HG03469 (cell line): ENCODE data around the gene ALDH5A1.
A peak's percentile ranks its signal among the peaks of the same experiment; 100 is the strongest.

Experiments
- ATAC-seq: cut with Tn5 transposase; IDR thresholded peaks from one replicate; pipeline ENCODE4 v1.9.1; 2021; ENCODE audit warnings: mild to moderate bottlenecking, moderate library complexity, moderate number of reproducible peaks; ENCODE audit not compliant: unreplicated experiment

Gene ALDH5A1

DNA sequence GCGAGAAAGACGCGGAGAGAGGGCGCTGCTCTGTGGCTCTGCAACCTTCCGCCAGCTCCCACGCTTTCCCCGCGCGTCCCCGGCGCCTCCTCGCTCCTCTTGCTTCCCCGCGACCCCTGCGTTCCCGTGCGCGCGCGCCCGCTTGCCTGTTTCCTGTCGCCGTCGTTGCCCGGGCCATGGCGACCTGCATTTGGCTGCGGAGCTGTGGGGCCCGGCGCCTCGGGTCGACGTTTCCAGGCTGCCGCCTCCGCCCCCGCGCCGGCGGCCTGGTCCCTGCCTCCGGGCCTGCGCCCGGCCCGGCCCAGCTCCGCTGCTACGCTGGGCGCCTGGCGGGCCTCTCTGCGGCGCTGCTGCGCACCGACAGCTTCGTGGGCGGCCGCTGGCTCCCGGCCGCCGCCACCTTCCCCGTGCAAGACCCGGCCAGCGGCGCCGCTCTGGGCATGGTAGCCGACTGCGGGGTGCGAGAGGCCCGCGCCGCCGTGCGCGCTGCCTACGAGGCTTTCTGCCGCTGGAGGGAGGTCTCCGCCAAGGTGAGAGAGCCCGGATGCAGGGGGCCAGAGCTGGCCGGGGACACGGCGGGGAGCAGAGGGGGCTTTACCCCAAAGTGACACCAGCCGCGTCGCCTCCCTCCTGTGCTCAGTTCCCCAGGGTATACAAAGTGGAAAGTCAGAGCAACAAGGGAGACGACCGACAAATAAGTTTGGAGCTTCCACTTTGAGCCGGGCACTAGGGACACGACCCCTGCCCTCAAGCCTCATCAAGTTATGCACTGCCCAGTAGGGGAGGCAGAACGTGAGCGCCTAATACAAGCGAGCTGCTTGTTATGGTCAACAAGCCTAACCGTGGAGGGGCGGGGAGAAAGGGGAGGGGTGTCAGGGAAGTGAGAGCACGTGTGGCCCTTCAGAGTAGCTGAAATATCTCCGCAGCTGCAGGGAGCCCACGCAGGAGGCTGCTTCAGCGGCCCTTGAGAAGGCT lies at the start of gene ALDH5A1:
ALDH5A1 (plus strand) TSS at position 149 of the 975 bp plus-strand sequence; CDS start at position 177, 28 bp downstream.
- ATAC-seq: peak; percentile 41

GRCh38 chr6:24445704-24446103 lies 49.1 kb upstream of the ALDH5A1 start:
- ATAC-seq: no peak

- no peak for ATAC-seq
Measured at GRCh38 chr6:24446670-24447069, 48.1 kb upstream of the ALDH5A1 start.

GRCh38 chr6:24448396-24448795 lies 46.4 kb upstream of the ALDH5A1 start:
- ATAC-seq: no peak

- ATAC-seq: no peak
Measured at GRCh38 chr6:24448828-24449525, 45.8 kb upstream of the ALDH5A1 start.

DNA sequence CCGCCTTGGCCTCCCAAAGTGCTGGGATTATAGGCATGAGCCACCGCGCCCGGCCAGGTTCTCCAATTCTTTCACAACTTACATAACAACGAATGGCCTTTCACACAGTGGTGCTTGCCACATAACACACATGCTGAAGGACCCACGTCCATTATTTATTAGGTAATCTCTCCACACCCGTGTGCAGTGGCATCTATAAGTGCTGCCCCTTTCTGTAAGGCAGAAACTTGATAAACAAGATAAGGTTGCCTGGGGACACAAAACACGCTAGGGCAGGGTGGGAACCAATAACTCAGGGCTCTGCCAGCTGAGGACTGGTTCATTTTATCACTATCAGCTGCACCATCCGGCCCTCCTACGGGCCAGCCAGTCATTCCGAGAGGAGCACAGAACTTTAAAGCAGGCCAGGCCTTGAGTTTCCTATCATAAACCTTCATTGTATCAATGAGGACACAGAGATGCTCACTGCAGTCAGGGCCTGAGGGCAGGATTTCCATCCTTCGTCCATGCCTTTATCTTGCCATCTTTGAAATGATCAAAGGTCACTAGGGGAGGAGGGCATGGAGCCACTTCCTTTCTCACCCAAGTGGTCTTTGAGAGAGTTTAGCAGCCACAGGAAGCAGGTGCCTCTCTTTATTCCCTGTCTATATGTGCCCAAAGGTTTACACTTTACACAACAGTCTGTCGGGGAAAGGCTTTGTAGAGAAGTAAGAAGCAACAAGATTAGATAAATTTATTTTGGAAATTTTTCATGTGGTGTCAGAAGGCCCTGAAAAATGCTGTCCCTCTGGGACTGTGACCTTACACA lies 43.0 kb upstream of the ALDH5A1 start:
- no peak for ATAC-seq

GRCh38 chr6:24453921-24454320 lies 40.8 kb upstream of the ALDH5A1 start:
- ATAC-seq: no peak

- no peak for ATAC-seq
Measured at GRCh38 chr6:24454452-24454851, 40.3 kb upstream of the ALDH5A1 start.

- no peak for ATAC-seq
Measured at GRCh38 chr6:24455061-24455460, 39.7 kb upstream of the ALDH5A1 start.

DNA sequence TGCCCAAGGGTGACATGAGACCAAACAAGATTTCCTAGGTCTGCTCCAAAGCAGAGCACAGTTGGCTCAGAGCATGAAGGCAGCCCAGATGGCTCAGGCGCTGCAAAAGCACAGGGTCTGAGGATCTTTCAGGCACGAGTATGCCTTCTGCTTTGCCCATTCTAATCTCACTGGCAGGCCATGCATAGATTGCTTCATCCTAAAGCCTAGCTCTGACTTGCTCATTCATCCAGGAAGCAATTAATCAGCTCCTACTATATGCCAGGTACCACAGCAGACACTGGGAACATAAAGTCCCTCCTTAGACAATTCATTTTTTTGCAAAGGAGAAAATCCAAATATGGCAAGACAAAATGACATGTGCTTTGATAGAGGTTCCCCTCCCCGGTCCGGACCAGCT lies 36.6 kb upstream of the ALDH5A1 start:
- ATAC-seq: no peak

- ATAC-seq: no peak
Measured at GRCh38 chr6:24458941-24459340, 35.8 kb upstream of the ALDH5A1 start.

DNA sequence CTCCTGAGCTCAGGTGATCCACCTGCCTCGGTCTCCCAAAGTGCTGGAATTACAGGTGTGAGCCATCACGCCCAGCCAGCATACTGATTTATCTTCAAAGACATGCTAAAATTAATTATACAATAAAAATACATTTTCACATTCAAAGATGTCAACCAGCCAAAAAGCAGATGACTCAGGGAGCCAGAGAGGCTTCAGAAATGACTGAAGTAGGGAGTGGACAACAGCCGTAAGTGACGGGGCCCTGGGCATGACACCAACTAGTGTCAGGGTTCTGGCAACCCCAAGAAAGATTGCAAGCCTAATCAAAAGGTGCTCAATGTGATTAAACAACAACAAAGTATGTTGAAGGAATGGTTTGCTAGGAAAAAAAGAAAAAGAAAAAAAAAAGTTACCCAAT lies 33.8 kb upstream of the ALDH5A1 start:
- no peak for ATAC-seq

DNA sequence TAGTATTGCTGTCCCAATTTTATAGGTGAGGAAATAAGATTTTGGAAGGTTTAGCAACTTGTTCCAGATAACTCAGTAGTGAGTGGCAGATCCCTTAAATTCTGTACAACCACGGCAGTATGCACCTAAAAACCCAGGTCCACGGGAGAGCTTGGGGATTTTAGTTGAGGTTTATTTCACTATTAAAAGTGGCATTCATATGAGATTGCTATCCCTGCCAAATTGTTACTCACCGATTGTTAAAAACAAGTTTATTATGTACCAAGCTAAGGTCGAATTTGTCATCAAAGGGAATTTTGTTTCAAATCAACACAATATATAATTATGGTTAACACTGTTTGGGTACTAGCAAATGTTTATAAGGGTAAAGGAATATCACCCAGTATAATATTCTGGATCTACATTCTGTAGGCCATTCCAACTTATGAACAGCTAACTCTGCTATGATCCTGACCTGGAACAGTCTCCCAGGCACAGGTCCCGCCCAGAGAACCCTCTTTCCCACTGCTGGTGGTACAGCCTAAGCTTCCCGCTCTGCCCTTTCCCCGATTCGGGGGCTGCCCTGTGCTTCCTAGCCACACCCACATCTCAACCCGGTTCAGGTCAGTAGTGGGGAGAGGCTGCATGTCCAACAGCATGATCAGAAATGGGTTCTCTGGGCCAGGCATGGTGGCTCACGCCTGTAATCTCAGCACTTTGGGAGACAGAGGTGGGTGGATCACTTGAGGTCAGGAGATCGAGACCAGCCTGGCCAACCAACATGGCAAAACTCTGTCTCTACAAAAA lies 30.3 kb upstream of the ALDH5A1 start:
- no peak for ATAC-seq

- ATAC-seq: no peak
Measured at GRCh38 chr6:24469811-24470210, 25.0 kb upstream of the ALDH5A1 start.

- ATAC-seq: no peak
Measured at GRCh38 chr6:24472181-24472580, 22.6 kb upstream of the ALDH5A1 start.

- ATAC-seq: no peak
Measured at GRCh38 chr6:24476631-24477030, 18.1 kb upstream of the ALDH5A1 start.

DNA sequence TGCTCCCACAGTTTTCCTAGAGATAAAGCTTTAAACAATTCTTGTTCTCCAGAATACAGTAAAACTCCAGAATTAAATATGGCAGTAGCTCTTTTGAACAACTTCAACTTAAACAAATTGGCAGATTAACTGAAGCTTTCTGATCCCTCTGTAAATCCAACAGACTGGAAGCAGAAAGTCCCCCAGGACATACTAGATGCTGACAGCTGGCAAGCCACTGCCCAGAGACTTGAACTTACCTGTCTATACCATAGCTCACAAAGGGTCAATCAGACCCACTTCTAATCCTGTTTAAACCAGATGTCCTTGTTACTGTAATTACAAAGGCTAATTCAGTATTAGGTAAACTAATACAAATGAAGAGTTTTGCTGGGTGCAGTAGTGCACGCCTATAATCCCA lies 17.7 kb upstream of the ALDH5A1 start:
- ATAC-seq: no peak

DNA sequence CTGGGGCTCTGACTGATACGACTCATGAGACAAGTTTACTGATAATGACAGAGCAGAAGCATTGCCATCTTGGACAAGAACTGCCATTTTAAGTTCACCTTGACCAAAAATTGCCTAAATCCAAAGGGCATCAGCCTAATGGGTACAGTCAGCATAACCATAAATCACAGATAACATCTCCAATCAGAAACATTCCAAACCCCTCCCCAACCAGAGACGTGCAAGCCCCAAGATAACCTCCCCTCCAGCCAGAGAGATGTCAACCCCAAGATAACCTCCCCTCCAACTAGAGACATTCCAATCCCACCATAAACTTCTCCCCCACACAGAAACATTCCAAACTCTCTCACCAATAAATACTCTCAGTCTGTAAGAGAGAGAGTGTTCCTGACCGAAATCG lies 15.9 kb upstream of the ALDH5A1 start:
- ATAC-seq: no peak

DNA sequence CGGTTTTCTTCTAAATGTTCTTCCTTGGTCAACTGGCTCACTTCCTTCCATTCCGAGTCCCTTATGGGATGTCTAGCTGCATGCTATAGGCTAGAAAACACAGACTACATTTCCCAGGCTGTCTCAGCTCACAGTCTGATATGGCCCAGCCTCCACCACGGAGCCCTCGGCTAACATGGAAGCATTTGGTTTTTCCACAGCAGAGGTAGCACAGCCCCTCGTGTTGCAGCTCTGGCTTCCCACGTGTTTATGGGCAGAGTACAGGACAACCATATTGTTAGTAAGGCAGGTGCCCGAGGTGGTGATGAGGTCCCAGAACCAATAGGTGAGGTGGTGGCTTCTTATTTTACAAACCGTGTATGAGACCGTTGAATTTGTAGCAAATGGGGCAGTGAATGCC lies 14.1 kb upstream of the ALDH5A1 start:
- ATAC-seq: no peak

GRCh38 chr6:24481449-24481848 lies 13.3 kb upstream of the ALDH5A1 start:
- ATAC-seq: no peak
